22Rv1 (cell line): ENCODE data around the gene OVAAL.
A peak's percentile ranks its signal among the peaks of the same experiment; 100 is the strongest.

ENCODE experiments used
- H3K27ac ChIP-seq: fragments of 450-650 bp; 2 replicates; pipeline ENCODE4 v1.5.1; 2017
- CTCF ChIP-seq: fragments of 450-650 bp; IDR thresholded peaks from 2 replicates; pipeline ENCODE4 v1.5.1; 2017; ENCODE audit warnings: mild to moderate bottlenecking
- ZFX ChIP-seq: fragments of 450-650 bp; IDR thresholded peaks from 2 replicates; pipeline ENCODE4 v1.6.1; 2017; ENCODE audit warnings: antibody characterized with exemption, borderline replicate concordance

Gene OVAAL

GRCh38 chr1:180530501-180530900 is 28.3 kb upstream of the OVAAL start:
- no peak overlapping the region for H3K27ac ChIP-seq
- TF ChIP-seq ZFX (no peak), CTCF (no peak)

- TF ChIP-seq CTCF (no peak), ZFX (no peak)
- no peak overlapping the region for H3K27ac ChIP-seq
Observed at GRCh38 chr1:180532854-180533253, 25.9 kb upstream of the OVAAL start.

- H3K27ac ChIP-seq, result no peak overlapping the region
- TF ChIP-seq ZFX (no peak), CTCF (peak; percentile 98)
Observed at GRCh38 chr1:180533266-180533987, 25.3 kb upstream of the OVAAL start.

- no peak for TF ChIP-seq ZFX
- TF ChIP-seq CTCF, result no peak
- no peak overlapping the region for H3K27ac ChIP-seq
Observed at GRCh38 chr1:180534214-180534613, 24.6 kb upstream of the OVAAL start.

GRCh38 chr1:180535418-180535999 is 23.3 kb upstream of the OVAAL start:
- TF ChIP-seq CTCF, result no peak
- TF ChIP-seq ZFX, result no peak
- H3K27ac ChIP-seq, result no peak overlapping the region

GRCh38 chr1:180536821-180537372 is 21.9 kb upstream of the OVAAL start:
- H3K27ac ChIP-seq, result no peak overlapping the region
- TF ChIP-seq CTCF (no peak), ZFX (no peak)

GRCh38 chr1:180539136-180539535 is 19.6 kb upstream of the OVAAL start:
- no peak for TF ChIP-seq ZFX
- TF ChIP-seq CTCF, result no peak
- H3K27ac ChIP-seq, result no peak overlapping the region
